GM18507 (cell line): Measurements from ENCODE around the gene PCDHA1.

Source experiments
- DNase-seq: peaks from one replicate; pipeline ENCODE4 v3.0.0; 2011; ENCODE audit warnings: low read depth; ENCODE audit not compliant: insufficient read length; ENCODE audit errors: extremely low spot score
- FAIRE-seq: peaks from 2 replicates; lab custom pipeline; 2011; peaks lifted over from hg19 to GRCh38; lab: Jason Lieb, UNC

PCDHA1 gene

GRCh38 chr5:140881889-140882590, 96.1 kb downstream of the PCDHA1 start, which contains the start of gene PCDHA13:
TSS of gene PCDHA13 (plus strand) at chr5:140882124. CDS start at chr5:140882269, 145 bp downstream.
- DNase-seq (no peak), FAIRE-seq (no peak)

GRCh38 chr5:140882591-140882899, 96.6 kb downstream of the PCDHA1 start:
- no peak for FAIRE-seq
- no peak for DNase-seq

- no peak for FAIRE-seq
- DNase-seq, result no peak
Measured at GRCh38 chr5:140883373-140883772, 97.4 kb downstream of the PCDHA1 start.

- FAIRE-seq (no peak), DNase-seq (no peak)
Measured at GRCh38 chr5:140883927-140884697, 98.2 kb downstream of the PCDHA1 start.

GRCh38 chr5:140916325-140916724, 130.4 kb downstream of the PCDHA1 start:
- no peak for FAIRE-seq
- DNase-seq, result no peak

- DNase-seq (no peak), FAIRE-seq (no peak)
Measured at GRCh38 chr5:140923601-140924000, 137.7 kb downstream of the PCDHA1 start.

GRCh38 chr5:140925806-140926442, 140.0 kb downstream of the PCDHA1 start, which contains the start of gene PCDHAC1:
TSS of gene PCDHAC1 (plus strand) at chr5:140926299. CDS start at chr5:140926893, 594 bp downstream.
- no peak for DNase-seq

GRCh38 chr5:140926443-140927227, 140.7 kb downstream of the PCDHA1 start:
- DNase-seq, result no peak
- no peak for FAIRE-seq

More at GRCh38 chr5:140925806-140926442, 140.0 kb downstream of the PCDHA1 start, which contains the start of gene PCDHAC1:
- no peak for FAIRE-seq

- FAIRE-seq, result no peak
- no peak for DNase-seq
Measured at GRCh38 chr5:140927228-140927573, 141.3 kb downstream of the PCDHA1 start.

GRCh38 chr5:140934964-140935606, 149.1 kb downstream of the PCDHA1 start:
- no peak for DNase-seq
- no peak for FAIRE-seq

GRCh38 chr5:140946578-140946977, 160.6 kb downstream of the PCDHA1 start:
- FAIRE-seq (no peak), DNase-seq (no peak)

GRCh38 chr5:140951636-140952035, 165.7 kb downstream of the PCDHA1 start:
- DNase-seq (no peak), FAIRE-seq (no peak)

GRCh38 chr5:140953234-140953633, 167.3 kb downstream of the PCDHA1 start:
- no peak for DNase-seq
- FAIRE-seq, result no peak

- DNase-seq, result no peak
- FAIRE-seq, result no peak
Measured at GRCh38 chr5:140962190-140962589, 176.2 kb downstream of the PCDHA1 start.

GRCh38 chr5:140964356-140964755, 178.4 kb downstream of the PCDHA1 start:
- FAIRE-seq, result no peak
- DNase-seq, result no peak

- DNase-seq, result no peak
- FAIRE-seq, result no peak
Measured at GRCh38 chr5:140965905-140966292, 180.0 kb downstream of the PCDHA1 start.

GRCh38 chr5:140966293-140967225, 180.6 kb downstream of the PCDHA1 start, which contains the start of gene PCDHAC2:
TSS of gene PCDHAC2 (plus strand) at chr5:140966476. CDS start at chr5:140966767, 291 bp downstream.
- no peak for DNase-seq
- FAIRE-seq, result no peak

- no peak for FAIRE-seq
- no peak for DNase-seq
Measured at GRCh38 chr5:140967226-140967893, 181.4 kb downstream of the PCDHA1 start.
